Endothelial cell of umbilical vein (primary cell): Measurements from ENCODE around the gene COG6.

Source experiments
- CTCF ChIP-seq, 2 donors: IDR thresholded peaks; 1 replicate in 1 of 2; 2 replicates in 1 of 2; pipeline ENCODE4 v1.5.1; 2011; ENCODE audit warnings: low read length in 2 of 2, mild to moderate bottlenecking in 2 of 2, moderate library complexity in 2 of 2, control low read depth in 1 of 2, inconsistent platforms in 1 of 2, low read depth in 1 of 2; ENCODE audit not compliant: insufficient read depth in 1 of 2; ENCODE audit errors: extremely low read depth in 1 of 2
- EZH2 ChIP-seq: IDR thresholded peaks from 2 replicates; pipeline ENCODE4 v1.6.1; 2012; ENCODE audit warnings: borderline replicate concordance, low read depth, mild to moderate bottlenecking, moderate library complexity, low read length, inconsistent platforms; ENCODE audit not compliant: severe bottlenecking
- MAX ChIP-seq: IDR thresholded peaks from 2 replicates; pipeline ENCODE4 v1.6.1; 2011; ENCODE audit not compliant: insufficient read depth, insufficient read length

GRCh38 chr13:39751805-39752204 is 96.3 kb downstream of the COG6 start:
- TF ChIP-seq MAX (no peak), EZH2 (no peak), CTCF (IDR thresholded peaks at IDR 0.05; ENCODE audit: extremely low read depth in 1 of 2, insufficient read depth in 1 of 2, low read depth in 1 of 2, low read length in 2 of 2) (no peak)
